Right lobe of liver (tissue), 4 donors: Measurements from ENCODE around the gene ZNF445.

Experiments
- CTCF ChIP-seq, 4 donors: fragments of 200-600 bp in 3 of 4; fragments of 450-650 bp in 1 of 4; IDR thresholded peaks; one replicate each; pipeline versions ENCODE4 v1.5.1 to v1.8.0; 2016 to 2022; ENCODE audit warnings: antibody characterized with exemption in 4 of 4, mild to moderate bottlenecking in 2 of 4
- POLR2A ChIP-seq: fragments of 450-650 bp; IDR thresholded peaks from one replicate; pipeline ENCODE4 v1.6.1; 2017; ENCODE audit warnings: antibody characterized with exemption, mild to moderate bottlenecking
- donor health status: DM: no; HTN: no; CAD: no.
- donor health status: DM: no; HTN: no; CAD: no.
- donor health status: DM: no; HTN: yes; CAD: no.

- TF ChIP-seq CTCF (IDR thresholded peaks at IDR 0.05) (no peak), POLR2A (no peak)
These were observed 42.5 kb downstream of the ZNF445 start for GRCh38 chr3:44434834-44435510.
